GM19240 (cell line): Measurements from ENCODE around the gene ZNF70.
A peak's percentile ranks its signal among the peaks of the same experiment; 100 is the strongest.

Experiments
- DNase-seq: peaks from one replicate; pipeline ENCODE4 v3.0.0; 2011; ENCODE audit warnings: low spot score; ENCODE audit not compliant: insufficient read length

ZNF70 gene

GRCh38 chr22:23750714-23751440 lies at the start of gene ZNF70:
Gene ZNF70 (minus strand): TSS chr22:23751112. CDS start chr22:23745140, 5,972 bp downstream.
- peak; percentile 82 for DNase-seq

GRCh38 chr22:23796461-23796860 lies 45.5 kb upstream of the ZNF70 start:
- DNase-seq: no peak

- no peak for DNase-seq
Observed at GRCh38 chr22:23793326-23793725, 42.4 kb upstream of the ZNF70 start.

GRCh38 chr22:23791738-23792645 lies 41.1 kb upstream of the ZNF70 start:
- DNase-seq: no peak

- DNase-seq: no peak
Observed at GRCh38 chr22:23790819-23791737, 40.2 kb upstream of the ZNF70 start.

GRCh38 chr22:23789638-23790037 lies 38.7 kb upstream of the ZNF70 start:
- no peak for DNase-seq

GRCh38 chr22:23789121-23789520 lies 38.2 kb upstream of the ZNF70 start:
- DNase-seq: no peak

- DNase-seq: no peak
Observed at GRCh38 chr22:23787910-23788309, 37.0 kb upstream of the ZNF70 start.

GRCh38 chr22:23787600-23787896 lies 36.6 kb upstream of the ZNF70 start:
- no peak for DNase-seq

- DNase-seq: peak; percentile 91
Observed at GRCh38 chr22:23786752-23787599, 36.1 kb upstream of the ZNF70 start, which contains the start of gene SMARCB1. Gene SMARCB1 (plus strand): TSS chr22:23786966. CDS start chr22:23787170, 204 bp downstream.

GRCh38 chr22:23786261-23786710 lies 35.4 kb upstream of the ZNF70 start:
- no peak for DNase-seq

- DNase-seq: no peak
Observed at GRCh38 chr22:23784215-23784732, 33.4 kb upstream of the ZNF70 start.

GRCh38 chr22:23783265-23784150 lies 32.6 kb upstream of the ZNF70 start:
- no peak for DNase-seq

GRCh38 chr22:23782703-23783102 lies 31.8 kb upstream of the ZNF70 start:
- DNase-seq: no peak

- no peak for DNase-seq
Observed at GRCh38 chr22:23782252-23782651, 31.3 kb upstream of the ZNF70 start.

GRCh38 chr22:23781511-23782183 lies 30.7 kb upstream of the ZNF70 start:
- DNase-seq: no peak

GRCh38 chr22:23781065-23781464 lies 30.2 kb upstream of the ZNF70 start:
- DNase-seq: no peak

GRCh38 chr22:23780146-23780748 lies 29.3 kb upstream of the ZNF70 start:
- DNase-seq: no peak
